ENCODE results near the gene CENPVL1. TPM values are rescaled to one million over a fixed set of nuclear protein-coding genes. Genes with fewer than 3 reads are reported as not detected.

The CENPVL1 gene
- total and polyA plus RNA-seq, 10 of the 15 experiments (the other 5 are each of a cell fraction or from before 2014, with no cell fraction given), result not detected

DNA sequence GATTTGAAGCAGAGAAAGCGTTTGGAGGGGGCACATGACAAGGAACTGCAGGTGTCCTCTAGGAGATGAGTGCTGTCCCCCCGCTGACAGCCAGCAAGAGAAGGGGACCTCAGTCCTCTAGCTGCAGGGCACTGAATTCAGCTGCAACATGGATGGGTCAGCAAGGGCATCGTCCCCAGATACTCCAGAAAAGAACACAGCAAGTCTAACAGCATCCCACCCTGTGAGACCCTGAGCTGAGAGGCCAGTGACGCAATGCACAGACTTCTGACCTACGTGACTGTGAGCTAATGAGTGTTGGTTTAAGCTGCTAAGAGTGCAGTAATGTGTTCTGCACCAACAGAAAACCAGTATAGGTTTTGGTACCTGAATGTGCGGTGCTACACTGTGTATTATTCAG, 16.1 kb upstream of the CENPVL1 start:
- BruUV-seq (replicated peaks), result no TSS peak
- Histone ChIP-seq H3K36me3 (ENCODE audit: control insufficient read depth in 2 of 2, insufficient read depth in 2 of 2, low read length in 1 of 2) (no peaks in the 10 kb centered on the region), H3K4me3 (no peak overlapping the region), H3K9ac (ENCODE audit: control insufficient read depth, insufficient read depth, low read length) (no peak overlapping the region), H3K79me2 (ENCODE audit: control insufficient read depth, insufficient read depth, low read length) (no peaks in the 10 kb centered on the region), H4K20me1 (ENCODE audit: control insufficient read depth, insufficient read depth) (no peaks in the 10 kb centered on the region), H3K4me2 (ENCODE audit: control insufficient read depth, insufficient read depth) (no peak overlapping the region), H3K27ac (ENCODE audit: control insufficient read depth, insufficient read depth) (no peak overlapping the region), H3K4me1 (ENCODE audit: control insufficient read depth, insufficient read depth, low read length) (no peaks in the 10 kb centered on the region), H3K9me3 (replicated peaks; ENCODE audit: control insufficient read depth, insufficient read depth, low read length) (no peaks in the 10 kb centered on the region), H2AFZ (ENCODE audit: control insufficient read depth, low read depth, low read length) (no peak overlapping the region), H3K27me3 (replicated peaks in 1 of 2; ENCODE audit: control insufficient read depth in 2 of 2, insufficient read depth in 2 of 2, low read length in 1 of 2) (no peaks in the 10 kb centered on the region)
- intact Hi-C loops (cut with micrococcal nuclease; ENCODE audit: unreplicated experiment), result no loop called here
- ChIA-PET SMC1A (ENCODE audit: uncharacterized antibody, unreplicated experiment) (no interaction called here), RAD21 (ENCODE audit: unreplicated experiment) (no interaction called here), POLR2A (no interaction called here), CTCF (no interaction called here)
- TF ChIP-seq GABPA (IDR thresholded peaks at IDR 0.05; ENCODE audit: low read depth) (no peak), ZZZ3 (IDR thresholded peaks at IDR 0.05; ENCODE audit: control insufficient read depth, insufficient read length, low read depth) (no peak), IRF4 (IDR thresholded peaks at IDR 0.05; ENCODE audit: low read depth, low read length) (no peak), TCF3 (IDR thresholded peaks at IDR 0.05; ENCODE audit: borderline replicate concordance, insufficient read depth, low read depth, low read length) (no peak), EP300 (IDR thresholded peaks at IDR 0.05; ENCODE audit: borderline replicate concordance in 1 of 2, control insufficient read depth in 1 of 2, low read depth in 2 of 2, low read length in 2 of 2) (no peak), IKZF2 (IDR thresholded peaks at IDR 0.05) (no peak), SMAD1 (IDR thresholded peaks at IDR 0.05; ENCODE audit: low read depth, partially characterized antibody) (no peak), YY1 (IDR thresholded peaks at IDR 0.05; ENCODE audit: low read depth, low read length) (no peak)
- TF ChIP-seq, protein P1, sequence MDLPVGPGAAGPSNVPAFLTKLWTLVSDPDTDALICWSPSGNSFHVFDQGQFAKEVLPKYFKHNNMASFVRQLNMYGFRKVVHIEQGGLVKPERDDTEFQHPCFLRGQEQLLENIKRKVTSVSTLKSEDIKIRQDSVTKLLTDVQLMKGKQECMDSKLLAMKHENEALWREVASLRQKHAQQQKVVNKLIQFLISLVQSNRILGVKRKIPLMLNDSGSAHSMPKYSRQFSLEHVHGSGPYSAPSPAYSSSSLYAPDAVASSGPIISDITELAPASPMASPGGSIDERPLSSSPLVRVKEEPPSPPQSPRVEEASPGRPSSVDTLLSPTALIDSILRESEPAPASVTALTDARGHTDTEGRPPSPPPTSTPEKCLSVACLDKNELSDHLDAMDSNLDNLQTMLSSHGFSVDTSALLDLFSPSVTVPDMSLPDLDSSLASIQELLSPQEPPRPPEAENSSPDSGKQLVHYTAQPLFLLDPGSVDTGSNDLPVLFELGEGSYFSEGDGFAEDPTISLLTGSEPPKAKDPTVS (IDR thresholded peaks at IDR 0.05; ENCODE audit: low read depth, low read length), result no peak
- TF ChIP-seq, protein P2, sequence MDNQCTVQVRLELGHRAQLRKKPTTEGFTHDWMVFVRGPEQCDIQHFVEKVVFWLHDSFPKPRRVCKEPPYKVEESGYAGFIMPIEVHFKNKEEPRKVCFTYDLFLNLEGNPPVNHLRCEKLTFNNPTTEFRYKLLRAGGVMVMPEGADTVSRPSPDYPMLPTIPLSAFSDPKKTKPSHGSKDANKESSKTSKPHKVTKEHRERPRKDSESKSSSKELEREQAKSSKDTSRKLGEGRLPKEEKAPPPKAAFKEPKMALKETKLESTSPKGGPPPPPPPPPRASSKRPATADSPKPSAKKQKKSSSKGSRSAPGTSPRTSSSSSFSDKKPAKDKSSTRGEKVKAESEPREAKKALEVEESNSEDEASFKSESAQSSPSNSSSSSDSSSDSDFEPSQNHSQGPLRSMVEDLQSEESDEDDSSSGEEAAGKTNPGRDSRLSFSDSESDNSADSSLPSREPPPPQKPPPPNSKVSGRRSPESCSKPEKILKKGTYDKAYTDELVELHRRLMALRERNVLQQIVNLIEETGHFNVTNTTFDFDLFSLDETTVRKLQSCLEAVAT (IDR thresholded peaks at IDR 0.05), result no peak
- TF ChIP-seq, protein P3, sequence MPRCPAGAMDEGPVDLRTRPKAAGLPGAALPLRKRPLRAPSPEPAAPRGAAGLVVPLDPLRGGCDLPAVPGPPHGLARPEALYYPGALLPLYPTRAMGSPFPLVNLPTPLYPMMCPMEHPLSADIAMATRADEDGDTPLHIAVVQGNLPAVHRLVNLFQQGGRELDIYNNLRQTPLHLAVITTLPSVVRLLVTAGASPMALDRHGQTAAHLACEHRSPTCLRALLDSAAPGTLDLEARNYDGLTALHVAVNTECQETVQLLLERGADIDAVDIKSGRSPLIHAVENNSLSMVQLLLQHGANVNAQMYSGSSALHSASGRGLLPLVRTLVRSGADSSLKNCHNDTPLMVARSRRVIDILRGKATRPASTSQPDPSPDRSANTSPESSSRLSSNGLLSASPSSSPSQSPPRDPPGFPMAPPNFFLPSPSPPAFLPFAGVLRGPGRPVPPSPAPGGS (IDR thresholded peaks at IDR 0.05; ENCODE audit: borderline replicate concordance, insufficient read depth, low read depth, low read length, poor library complexity, severe bottlenecking), result no peak
- TF ChIP-seq, protein P4, sequence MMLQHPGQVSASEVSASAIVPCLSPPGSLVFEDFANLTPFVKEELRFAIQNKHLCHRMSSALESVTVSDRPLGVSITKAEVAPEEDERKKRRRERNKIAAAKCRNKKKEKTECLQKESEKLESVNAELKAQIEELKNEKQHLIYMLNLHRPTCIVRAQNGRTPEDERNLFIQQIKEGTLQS (IDR thresholded peaks at IDR 0.05; ENCODE audit: borderline replicate concordance, extremely low read depth, low read depth, low read length), result no peak
- TF ChIP-seq, protein P5, sequence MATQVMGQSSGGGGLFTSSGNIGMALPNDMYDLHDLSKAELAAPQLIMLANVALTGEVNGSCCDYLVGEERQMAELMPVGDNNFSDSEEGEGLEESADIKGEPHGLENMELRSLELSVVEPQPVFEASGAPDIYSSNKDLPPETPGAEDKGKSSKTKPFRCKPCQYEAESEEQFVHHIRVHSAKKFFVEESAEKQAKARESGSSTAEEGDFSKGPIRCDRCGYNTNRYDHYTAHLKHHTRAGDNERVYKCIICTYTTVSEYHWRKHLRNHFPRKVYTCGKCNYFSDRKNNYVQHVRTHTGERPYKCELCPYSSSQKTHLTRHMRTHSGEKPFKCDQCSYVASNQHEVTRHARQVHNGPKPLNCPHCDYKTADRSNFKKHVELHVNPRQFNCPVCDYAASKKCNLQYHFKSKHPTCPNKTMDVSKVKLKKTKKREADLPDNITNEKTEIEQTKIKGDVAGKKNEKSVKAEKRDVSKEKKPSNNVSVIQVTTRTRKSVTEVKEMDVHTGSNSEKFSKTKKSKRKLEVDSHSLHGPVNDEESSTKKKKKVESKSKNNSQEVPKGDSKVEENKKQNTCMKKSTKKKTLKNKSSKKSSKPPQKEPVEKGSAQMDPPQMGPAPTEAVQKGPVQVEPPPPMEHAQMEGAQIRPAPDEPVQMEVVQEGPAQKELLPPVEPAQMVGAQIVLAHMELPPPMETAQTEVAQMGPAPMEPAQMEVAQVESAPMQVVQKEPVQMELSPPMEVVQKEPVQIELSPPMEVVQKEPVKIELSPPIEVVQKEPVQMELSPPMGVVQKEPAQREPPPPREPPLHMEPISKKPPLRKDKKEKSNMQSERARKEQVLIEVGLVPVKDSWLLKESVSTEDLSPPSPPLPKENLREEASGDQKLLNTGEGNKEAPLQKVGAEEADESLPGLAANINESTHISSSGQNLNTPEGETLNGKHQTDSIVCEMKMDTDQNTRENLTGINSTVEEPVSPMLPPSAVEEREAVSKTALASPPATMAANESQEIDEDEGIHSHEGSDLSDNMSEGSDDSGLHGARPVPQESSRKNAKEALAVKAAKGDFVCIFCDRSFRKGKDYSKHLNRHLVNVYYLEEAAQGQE (IDR thresholded peaks at IDR 0.05; ENCODE audit: low read depth, low read length), result no peak
- in situ Hi-C loops (cut with MboI), result no loop called here
- ATAC-seq, result no peak
- WGBS (ENCODE audit: insufficient coverage, insufficient replicate concordance, low lambda C conversion rate, missing lambda C conversion rate), result 9% methylated on average over 6 of the region's 6 CpGs
- FAIRE-seq, result no peak
- no peak for DNase-seq (ENCODE audit: low read depth, low spot score)
